H9 (cell line): ENCODE measurements around the gene TRERF1. TPM values are rescaled to one million over a fixed set of nuclear protein-coding genes. Genes with fewer than 3 reads are reported as not detected.

Experiments
- DNase-seq: peaks from one replicate; pipeline ENCODE4 v3.0.0-alpha.2; 2017
- H2AFZ ChIP-seq: one replicate; pipeline ENCODE4 v1.6.1; 2013; ENCODE audit warnings: mild to moderate bottlenecking, low read length, control low read depth, moderate library complexity
- H2AK5ac ChIP-seq: 2 replicates; pipeline ENCODE4 v1.6.1; 2013; ENCODE audit warnings: low read length, control low read depth, mixed read lengths; ENCODE audit not compliant: insufficient read length
- H2BK120ac ChIP-seq: one replicate; pipeline ENCODE4 v1.6.1; 2013; ENCODE audit warnings: low read depth, mild to moderate bottlenecking, low read length, control low read depth, inconsistent platforms; ENCODE audit not compliant: poor library complexity, severe bottlenecking
- H2BK12ac ChIP-seq: 2 replicates; pipeline ENCODE4 v1.6.1; 2013; ENCODE audit warnings: low read length, control low read depth, mixed read lengths, low read depth; ENCODE audit not compliant: insufficient read length
- H2BK15ac ChIP-seq: 2 replicates; pipeline ENCODE4 v1.6.1; 2013; ENCODE audit warnings: low read depth, low read length, control low read depth
- H2BK20ac ChIP-seq: one replicate; pipeline ENCODE4 v1.6.1; 2013; ENCODE audit warnings: low read depth, mild to moderate bottlenecking, low read length, control low read depth, inconsistent platforms; ENCODE audit not compliant: poor library complexity, severe bottlenecking
- H2BK5ac ChIP-seq: 2 replicates; pipeline ENCODE4 v1.6.1; 2013; ENCODE audit warnings: low read length, control low read depth, mixed read lengths; ENCODE audit not compliant: insufficient read length
- H3K14ac ChIP-seq: 2 replicates; pipeline ENCODE4 v1.6.1; 2013; ENCODE audit warnings: low read length, control low read depth; ENCODE audit not compliant: insufficient read depth
- H3K18ac ChIP-seq: 2 replicates; pipeline ENCODE4 v1.6.1; 2013; ENCODE audit warnings: low read depth, mild to moderate bottlenecking, mixed read lengths, low read length, control low read depth; ENCODE audit not compliant: insufficient read length
- H3K23ac ChIP-seq: 2 replicates; pipeline ENCODE4 v1.6.1; 2013; ENCODE audit warnings: low read length, control low read depth, mixed read lengths, low read depth; ENCODE audit not compliant: insufficient read length
- H3K23me2 ChIP-seq: 2 replicates; pipeline ENCODE4 v1.6.1; 2013; ENCODE audit warnings: low read depth, mild to moderate bottlenecking, mixed read lengths, low read length, control low read depth; ENCODE audit not compliant: insufficient read length, poor library complexity, severe bottlenecking
- H3K27ac ChIP-seq: 2 replicates; pipeline ENCODE4 v1.5.1; 2013; ENCODE audit warnings: low read length, control low read depth, mixed read lengths, low read depth; ENCODE audit not compliant: insufficient read length
- H3K27me3 ChIP-seq: 2 replicates; pipeline ENCODE4 v1.6.1; 2013; ENCODE audit warnings: low read length, control low read depth, inconsistent platforms; ENCODE audit not compliant: insufficient read depth
- H3K4ac ChIP-seq: 2 replicates; pipeline ENCODE4 v1.6.1; 2013; ENCODE audit warnings: low read depth, mild to moderate bottlenecking, control low read depth, inconsistent platforms, low read length, moderate library complexity
- H3K4me1 ChIP-seq: 2 replicates; pipeline ENCODE4 v1.6.1; 2013; ENCODE audit warnings: low read length, control low read depth, inconsistent platforms; ENCODE audit not compliant: insufficient read depth
- H3K4me2 ChIP-seq: 2 replicates; pipeline ENCODE4 v1.6.1; 2013; ENCODE audit warnings: low read length, control low read depth, mixed read lengths; ENCODE audit not compliant: insufficient read length, insufficient read depth
- H3K56ac ChIP-seq: 2 replicates; pipeline ENCODE4 v1.6.1; 2013; ENCODE audit warnings: low read depth, mild to moderate bottlenecking, mixed read lengths, low read length, control low read depth; ENCODE audit not compliant: insufficient read length
- H3K79me1 ChIP-seq: 2 replicates; pipeline ENCODE4 v1.6.1; 2013; ENCODE audit warnings: low read depth, mild to moderate bottlenecking, moderate library complexity, low read length, control low read depth, inconsistent platforms; ENCODE audit not compliant: insufficient read depth, poor library complexity, severe bottlenecking
- H3K79me2 ChIP-seq: 2 replicates; pipeline ENCODE4 v1.6.1; 2013; ENCODE audit warnings: low read length, control low read depth, inconsistent platforms; ENCODE audit not compliant: insufficient read depth
- H3K9ac ChIP-seq: 2 replicates; pipeline ENCODE4 v1.6.1; 2013; ENCODE audit warnings: low read length, control low read depth, mixed read lengths; ENCODE audit not compliant: insufficient read length; ENCODE audit errors: extremely low read depth
- H3K9me3 ChIP-seq: one replicate; pipeline ENCODE4 v1.6.1; 2013; ENCODE audit warnings: low read depth, low read length, inconsistent platforms; ENCODE audit not compliant: control insufficient read depth
- H3T11ph ChIP-seq: one replicate; pipeline ENCODE4 v1.6.1; 2013; ENCODE audit warnings: mild to moderate bottlenecking, low read length, control low read depth, inconsistent platforms
- H4K20me1 ChIP-seq: one replicate; pipeline ENCODE4 v1.6.1; 2013; ENCODE audit not compliant: control insufficient read depth, insufficient read length, insufficient read depth
- H4K5ac ChIP-seq: 2 replicates; pipeline ENCODE4 v1.6.1; 2013; ENCODE audit warnings: low read depth, mild to moderate bottlenecking, mixed read lengths, low read length, control low read depth; ENCODE audit not compliant: insufficient read length
- H4K8ac ChIP-seq: replicated peaks from 2 replicates; pipeline ENCODE4 v1.6.1; 2013; ENCODE audit warnings: low read length, control low read depth, mixed read lengths, low read depth; ENCODE audit not compliant: insufficient read length
- H4K91ac ChIP-seq: 2 replicates; pipeline ENCODE4 v1.6.1; 2013; ENCODE audit warnings: low read depth, mild to moderate bottlenecking, moderate library complexity, mixed read lengths, low read length, control low read depth; ENCODE audit not compliant: insufficient read length
- H3K27ac Mint-ChIP-seq, 3 experiments: 2 replicates in 2 of 3; 3 replicates in 1 of 3; pipeline ENCODE4 v1.8.0; 2020 to 2021; ENCODE audit warnings: mixed read lengths in 3 of 3, mild to moderate bottlenecking in 1 of 3, moderate library complexity in 1 of 3
- H3K27me3 Mint-ChIP-seq: 2 replicates; pipeline ENCODE4 v1.8.0; 2021; ENCODE audit warnings: low read depth, mild to moderate bottlenecking, moderate library complexity, mixed read lengths
- H3K36me3 Mint-ChIP-seq, 3 experiments: 2 replicates in 2 of 3; 3 replicates in 1 of 3; pipeline ENCODE4 v1.8.0; 2020 to 2021; ENCODE audit warnings: low read depth in 3 of 3, mixed read lengths in 3 of 3; ENCODE audit not compliant: insufficient read depth in 1 of 3
- H3K4me1 Mint-ChIP-seq, 2 experiments: 2 replicates each; pipeline ENCODE4 v1.8.0; 2020; ENCODE audit warnings: mixed read lengths in 2 of 2
- H3K4me3 Mint-ChIP-seq, 2 experiments: 2 replicates in 1 of 2; 3 replicates in 1 of 2; pipeline ENCODE4 v1.8.0; 2020 to 2021; ENCODE audit warnings: mild to moderate bottlenecking in 2 of 2, mixed read lengths in 2 of 2, moderate library complexity in 1 of 2
- H3K9me3 Mint-ChIP-seq, 2 experiments: 2 replicates in 1 of 2; 3 replicates in 1 of 2; pipeline ENCODE4 v1.8.0; 2020; ENCODE audit warnings: mild to moderate bottlenecking in 2 of 2, mixed read lengths in 2 of 2, moderate library complexity in 1 of 2
- CTCF ChIP-seq: fragments of 200-600 bp; sonication (generic); conservative IDR thresholded peaks from 3 replicates; pipeline ENCODE4 v1.8.0; 2021; ENCODE audit warnings: antibody characterized with exemption, mild to moderate bottlenecking
- WGBS: extraction: QIAGEN DNeasy Blood & Tissue Kit; methylation state at CpG from one replicate; pipeline ENCODE4 v1.1.7; 2013; ENCODE audit warnings: missing lambda C conversion rate, low lambda C conversion rate, mixed read lengths; ENCODE audit not compliant: insufficient read length; ENCODE audit errors: extremely low coverage; 5-methylcytosine and 5-hydroxymethylcytosine counted together
- total RNA-seq: library from RNA; stranded (reverse); gene quantifications from 2 replicates; pipeline ENCODE4 v1.2.1, GENCODE V29; 2021

The TRERF1 gene
- total RNA-seq, 1 experiment from 2014 or later, result 19.7 TPM

GRCh38 chr6:42302411-42302810, 149.3 kb downstream of the TRERF1 start:
- no peak overlapping the region for H2BK20ac ChIP-seq
- Mint-ChIP-seq H3K4me1 (peaks cover 31 to 35% of the 10 kb centered on the region in 2 experiments), H3K4me3 (no peak overlapping the region), H3K27me3 (no peaks in the 10 kb centered on the region), H3K36me3 (peaks cover 4 to 31% (median 20%) of the 10 kb centered on the region in 3 experiments; a peak in 5 of 7 replicates), H3K9me3 (no peaks in the 10 kb centered on the region), H3K27ac (no peak overlapping the region)
- WGBS, result no CpG with 5 or more reads among the region's 3 CpGs
- no peak overlapping the region; the same call in 1 of the 2 replicates for H3K14ac ChIP-seq
- no peak overlapping the region for H3K18ac ChIP-seq
- H2BK12ac ChIP-seq, result no peak overlapping the region
- no peak overlapping the region for H3K27ac ChIP-seq
- 0 out of 2 replicates have a peak, but pooled peaks cover 3% of the 10 kb centered on the region for H3K4me1 ChIP-seq
- H3T11ph ChIP-seq, result no peak overlapping the region
- H4K91ac ChIP-seq, result no peak overlapping the region
- H2BK5ac ChIP-seq, result no peak overlapping the region
- no peaks in the 10 kb centered on the region for H3K79me2 ChIP-seq
- H4K5ac ChIP-seq, result no peak overlapping the region
- H3K9ac ChIP-seq, result no peak overlapping the region
- TF ChIP-seq CTCF, result no peak
- no peak overlapping the region for H3K4ac ChIP-seq
- no peaks in the 10 kb centered on the region for H3K9me3 ChIP-seq
- no peak overlapping the region for H2AK5ac ChIP-seq
- no peak overlapping the region for H2AFZ ChIP-seq
- H4K20me1 ChIP-seq, result peaks cover 2% of the 10 kb centered on the region
- no peak overlapping the region for H4K8ac ChIP-seq
- H3K27me3 ChIP-seq, result no peaks in the 10 kb centered on the region
- H2BK15ac ChIP-seq, result no peak overlapping the region
- no peaks in the 10 kb centered on the region for H3K23me2 ChIP-seq
- H3K23ac ChIP-seq, result no peak overlapping the region
- no peak overlapping the region for H3K4me2 ChIP-seq
- H3K79me1 ChIP-seq, result no peaks in the 10 kb centered on the region
- no peak overlapping the region for H3K56ac ChIP-seq
- H2BK120ac ChIP-seq, result no peak overlapping the region
- no peak for DNase-seq
